HG03025 (cell line): Measurements from ENCODE around the gene PRAMEF14.
"Not testable (repeated sequence)": the region's sequence is repeated elsewhere in the genome, so short reads cannot be mapped to it uniquely, and the experiment has no call there.

Experiments
- ATAC-seq: cut with Tn5 transposase; IDR thresholded peaks from one replicate; pipeline ENCODE4 v1.9.1; 2021; ENCODE audit warnings: mild to moderate bottlenecking, moderate library complexity; ENCODE audit not compliant: unreplicated experiment, low FRiP score

PRAMEF14 gene, protein sequence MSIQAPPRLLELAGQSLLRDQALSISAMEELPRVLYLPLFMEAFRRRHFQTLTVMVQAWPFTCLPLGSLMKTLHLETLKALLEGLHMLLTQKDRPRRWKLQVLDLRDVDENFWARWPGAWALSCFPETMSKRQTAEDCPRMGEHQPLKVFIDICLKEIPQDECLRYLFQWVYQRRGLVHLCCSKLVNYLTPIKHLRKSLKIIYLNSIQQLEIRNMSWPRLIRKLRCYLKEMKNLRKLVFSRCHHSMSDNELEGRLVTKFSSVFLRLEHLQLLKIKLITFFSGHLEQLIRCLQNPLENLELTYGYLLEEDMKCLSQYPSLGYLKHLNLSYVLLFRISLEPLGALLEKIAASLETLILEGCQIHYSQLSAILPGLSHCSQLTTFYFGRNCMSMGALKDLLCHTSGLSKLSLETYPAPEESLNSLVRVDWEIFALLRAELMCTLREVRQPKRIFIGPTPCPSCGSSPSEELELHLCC

DNA sequence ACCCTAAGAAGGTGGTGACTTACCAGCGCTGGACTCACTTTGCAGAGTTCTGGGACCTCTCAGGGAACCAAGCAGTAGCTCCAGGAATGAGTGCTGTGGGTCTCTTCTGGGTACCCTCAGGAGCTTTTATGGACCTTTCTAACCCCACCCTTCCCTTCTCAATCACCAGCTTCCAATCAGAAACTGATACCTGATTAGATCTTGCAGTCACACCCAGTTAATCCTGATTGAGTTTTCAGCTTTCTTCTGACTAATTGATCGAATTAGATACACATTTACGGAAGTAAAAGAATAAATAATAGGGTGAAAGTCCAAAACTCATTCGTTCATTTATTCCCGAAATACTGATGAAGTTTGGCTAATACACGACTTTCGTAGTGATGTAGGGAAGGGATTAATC, at the start of gene PRAMEF14:
PRAMEF14 (minus strand) TSS at position 101 of the 400 bp plus-strand sequence. CDS start 1,820 bp downstream, outside the sequence.
- not testable (repeated sequence) for ATAC-seq

DNA sequence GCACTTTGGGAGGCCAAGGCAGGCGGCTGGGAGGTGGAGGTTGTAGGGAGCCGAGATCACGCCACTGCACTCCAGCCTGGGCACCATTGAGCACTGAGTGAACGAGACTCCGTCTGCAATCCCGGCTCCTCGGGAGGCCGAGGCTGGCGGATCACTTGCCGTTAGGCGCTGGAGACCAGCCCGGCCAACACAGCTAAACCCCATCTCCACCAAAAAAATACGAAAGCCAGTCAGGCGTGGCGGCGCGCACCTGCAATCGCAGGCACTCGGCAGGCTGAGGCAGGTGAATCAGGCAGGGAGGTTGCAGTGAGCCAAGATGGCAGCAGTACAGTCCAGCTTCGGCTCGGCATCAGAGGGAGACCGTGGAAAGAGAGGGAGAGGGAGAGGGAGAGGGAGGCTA, 48.4 kb upstream of the PRAMEF14 start:
- not testable (repeated sequence) for ATAC-seq

DNA sequence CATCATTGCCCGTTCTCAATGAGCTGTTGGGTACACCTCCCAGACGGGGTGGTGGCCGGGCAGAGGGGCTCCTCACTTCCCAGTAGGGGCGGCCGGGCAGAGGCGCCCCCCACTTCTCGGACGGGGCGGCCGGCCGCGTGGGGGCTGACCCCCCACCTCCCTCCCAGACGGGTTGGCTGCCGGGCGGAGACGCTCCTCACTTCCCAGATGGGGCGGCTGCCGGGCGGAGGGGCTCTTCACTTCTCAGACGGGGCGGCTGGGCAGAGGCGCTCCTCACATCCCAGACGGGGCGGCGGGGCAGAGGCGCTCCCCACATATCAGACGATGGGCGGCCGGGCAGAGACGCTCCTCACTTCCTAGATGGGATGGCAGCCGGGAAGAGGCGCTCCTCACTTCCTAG, 47.8 kb upstream of the PRAMEF14 start:
- ATAC-seq, result not testable (repeated sequence)

DNA sequence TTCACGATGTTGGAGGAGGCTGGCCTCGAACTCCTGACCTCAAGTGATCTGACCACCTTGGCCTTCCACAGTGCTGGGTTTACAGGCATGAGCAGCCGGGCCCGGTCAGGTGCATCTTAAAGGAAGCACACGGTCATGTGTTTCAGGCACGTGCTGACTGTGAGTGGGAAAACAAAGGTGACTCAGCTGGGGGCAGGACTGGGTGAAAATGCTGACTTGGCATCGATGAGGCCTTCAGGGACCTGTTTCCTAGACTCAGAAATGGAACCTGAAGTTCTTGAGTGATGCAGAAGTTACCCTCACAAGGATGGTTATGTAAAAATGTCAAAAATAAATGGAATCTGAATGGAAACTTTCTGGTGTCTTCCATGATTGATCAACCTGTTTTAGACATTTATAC, 46.1 kb upstream of the PRAMEF14 start:
- not testable (repeated sequence) for ATAC-seq

DNA sequence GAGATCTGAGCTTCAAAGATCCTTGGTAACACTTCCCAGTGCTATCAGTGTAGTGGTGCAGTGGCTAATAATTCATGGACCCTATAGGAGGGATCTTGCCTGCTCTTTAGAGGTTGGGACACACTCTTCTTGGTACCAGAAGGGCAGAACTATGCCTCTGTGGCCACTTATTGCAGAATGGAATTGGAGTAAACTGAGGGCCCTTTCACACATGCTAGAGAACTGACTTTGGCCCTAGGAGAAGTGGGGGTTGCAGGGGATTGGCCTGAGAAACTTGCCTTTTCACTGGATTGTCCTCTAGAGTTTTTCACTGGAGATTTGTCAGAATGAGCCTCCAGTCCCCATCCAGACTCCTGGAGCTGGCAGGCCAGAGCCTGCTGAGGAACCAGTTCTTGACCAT, 42.4 kb upstream of the PRAMEF14 start, which contains the start of gene PRAMEF17:
PRAMEF17 (plus strand) TSS at position 301 of the 400 bp plus-strand sequence; CDS start at position 327, 26 bp downstream.
- not testable (repeated sequence) for ATAC-seq

DNA sequence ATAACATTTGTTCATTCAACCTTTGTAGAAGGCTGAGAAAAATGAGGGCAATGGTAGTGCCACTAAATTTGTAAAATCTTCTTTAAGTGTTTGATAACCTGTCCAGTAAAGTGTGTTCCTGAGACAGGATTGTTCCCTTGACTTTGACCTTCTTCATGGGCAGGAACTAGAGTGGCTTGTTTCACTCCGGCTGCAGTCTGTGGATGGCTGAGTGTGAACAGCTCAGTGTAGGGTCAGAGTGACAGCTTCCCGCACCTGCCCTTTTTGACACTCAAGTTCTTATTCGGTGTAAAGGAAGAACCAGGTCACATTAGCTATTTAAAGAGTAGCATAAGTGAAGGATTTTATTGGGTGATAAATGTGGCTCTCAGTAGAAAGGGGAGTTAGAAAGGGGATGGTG, 33.4 kb upstream of the PRAMEF14 start:
- not testable (repeated sequence) for ATAC-seq

DNA sequence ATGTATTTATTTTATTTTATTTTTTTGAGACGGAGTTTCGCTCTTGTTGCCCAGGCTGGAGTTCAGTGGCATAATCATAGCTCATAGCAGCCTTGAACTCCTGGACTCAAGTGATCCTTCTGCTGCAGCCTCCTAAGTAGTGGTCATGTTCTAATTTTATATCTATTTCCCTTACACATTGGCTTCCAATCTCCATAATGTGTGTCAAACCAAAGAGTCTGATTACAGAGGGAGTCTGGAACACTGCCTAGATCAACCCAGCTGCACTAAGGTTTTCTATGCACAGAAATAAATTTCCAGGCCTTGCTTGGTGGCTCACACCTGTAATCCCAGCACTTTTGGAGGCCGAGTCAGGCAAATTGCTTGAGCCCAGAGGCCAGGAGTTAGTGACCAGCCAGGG, 32.0 kb upstream of the PRAMEF14 start:
- ATAC-seq, result not testable (repeated sequence)

DNA sequence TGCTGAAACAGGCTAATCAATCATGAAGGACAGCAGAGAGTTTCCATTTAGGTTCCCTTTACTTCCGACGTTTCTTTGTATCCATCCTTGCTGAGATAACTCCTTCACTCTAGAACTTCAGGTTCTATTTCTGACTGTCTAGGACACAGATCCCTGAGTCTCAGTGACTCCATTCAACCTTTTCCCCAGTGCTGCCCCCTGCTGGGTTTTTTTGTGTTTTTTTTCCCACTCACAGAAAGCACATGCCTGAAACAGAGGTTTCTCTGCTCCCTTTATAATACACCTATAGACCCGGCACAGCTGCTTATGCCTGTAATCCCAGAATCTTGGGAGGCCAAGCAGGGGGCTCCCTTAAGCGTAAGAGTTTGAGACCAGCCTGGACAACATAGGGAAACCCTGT, 21.6 kb upstream of the PRAMEF14 start:
- not testable (repeated sequence) for ATAC-seq

DNA sequence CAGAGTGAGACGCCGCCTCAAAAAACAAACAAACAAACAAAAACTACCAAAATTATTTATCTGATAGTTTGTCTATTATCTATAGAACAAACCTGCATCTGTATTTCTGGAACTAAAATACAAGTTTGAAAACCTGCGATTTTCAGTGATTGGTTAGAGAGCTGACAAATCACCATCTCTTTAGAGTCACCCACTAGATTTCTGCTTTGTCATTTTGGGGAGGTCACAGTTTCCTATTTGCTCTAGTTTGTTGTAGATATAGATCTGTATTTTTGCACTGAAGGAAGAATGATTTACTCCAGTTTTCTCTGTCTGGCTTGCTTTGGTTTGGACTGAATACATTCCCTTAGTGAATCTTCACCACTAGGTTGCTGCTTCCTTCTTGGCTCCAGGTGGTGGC, 19.6 kb upstream of the PRAMEF14 start:
- not testable (repeated sequence) for ATAC-seq

DNA sequence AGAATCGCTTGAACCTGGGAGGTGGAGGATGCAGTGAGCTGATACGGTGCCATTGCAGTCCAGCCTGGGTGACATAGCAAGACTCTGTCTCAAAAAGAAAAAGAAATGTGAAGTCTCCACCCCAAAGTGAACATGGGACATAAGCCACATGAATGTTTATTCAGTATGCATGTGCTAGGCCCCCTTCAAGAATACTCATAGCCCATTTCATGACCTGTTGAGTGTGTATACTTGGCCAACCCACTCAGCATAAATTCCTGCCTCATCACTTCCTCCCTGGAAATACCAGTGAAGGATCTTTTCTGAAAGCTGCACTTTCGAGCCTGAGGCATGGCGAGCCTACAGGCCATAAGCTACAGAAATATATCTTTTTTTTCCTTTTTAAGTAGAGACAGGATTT, 18.0 kb upstream of the PRAMEF14 start:
- not testable (repeated sequence) for ATAC-seq

DNA sequence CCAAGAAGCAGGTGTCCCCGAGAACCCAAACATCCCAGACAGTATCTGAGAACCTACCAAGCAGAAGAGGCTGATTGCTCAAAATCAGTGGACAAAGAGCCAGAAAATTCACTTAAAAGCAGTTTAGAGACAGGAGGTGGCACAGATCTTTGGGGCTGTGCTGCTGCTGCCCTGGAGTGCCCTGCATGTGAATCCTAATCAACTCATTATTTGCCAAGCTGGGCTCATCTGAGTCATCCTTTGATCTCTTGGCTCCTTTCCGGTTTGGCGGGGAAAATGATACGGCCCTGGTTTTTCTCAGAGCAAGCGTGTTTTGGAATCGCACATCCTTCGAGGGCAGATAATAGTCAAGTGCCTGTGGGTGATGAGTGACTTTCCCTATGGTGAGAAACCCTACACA, 15.4 kb upstream of the PRAMEF14 start:
- ATAC-seq, result not testable (repeated sequence)

DNA sequence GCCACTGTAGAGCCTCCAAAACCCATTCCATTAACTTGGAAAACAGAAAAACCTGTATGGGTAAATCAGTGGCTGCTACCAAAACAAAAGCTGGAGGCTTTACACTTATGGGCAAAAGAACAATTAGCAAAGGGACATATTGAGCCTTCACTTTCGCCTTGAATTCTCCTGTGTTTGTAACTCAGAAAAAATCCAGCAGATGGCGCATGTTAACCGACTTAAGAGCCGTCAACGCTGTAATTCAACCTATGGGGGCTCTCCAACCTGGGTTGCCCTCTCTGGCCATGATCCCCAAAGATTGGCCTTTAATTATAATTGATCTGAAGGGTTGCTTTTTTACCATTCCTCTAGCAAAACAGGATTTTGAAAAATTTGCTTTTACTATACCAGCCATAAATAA, 9.8 kb upstream of the PRAMEF14 start:
- ATAC-seq, result not testable (repeated sequence)

DNA sequence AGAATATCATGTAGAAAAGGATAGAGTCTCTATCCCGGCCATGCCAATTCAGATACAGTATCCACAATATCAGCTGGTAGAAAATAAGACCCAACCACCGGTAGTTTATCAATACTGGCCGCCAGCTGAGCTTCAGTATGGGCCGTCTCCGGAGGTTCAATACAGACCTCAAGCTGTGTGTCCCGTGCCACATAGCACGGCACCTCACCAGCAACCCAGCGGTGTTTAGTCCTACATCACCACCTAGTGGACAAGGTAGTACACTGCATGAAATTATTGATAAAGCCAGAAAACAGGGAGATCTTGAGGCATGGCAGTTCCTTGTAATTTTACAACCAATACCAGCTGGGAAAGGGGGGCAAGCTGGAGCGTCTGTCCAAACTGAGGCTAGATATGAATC, 7.5 kb upstream of the PRAMEF14 start:
- not testable (repeated sequence) for ATAC-seq

DNA sequence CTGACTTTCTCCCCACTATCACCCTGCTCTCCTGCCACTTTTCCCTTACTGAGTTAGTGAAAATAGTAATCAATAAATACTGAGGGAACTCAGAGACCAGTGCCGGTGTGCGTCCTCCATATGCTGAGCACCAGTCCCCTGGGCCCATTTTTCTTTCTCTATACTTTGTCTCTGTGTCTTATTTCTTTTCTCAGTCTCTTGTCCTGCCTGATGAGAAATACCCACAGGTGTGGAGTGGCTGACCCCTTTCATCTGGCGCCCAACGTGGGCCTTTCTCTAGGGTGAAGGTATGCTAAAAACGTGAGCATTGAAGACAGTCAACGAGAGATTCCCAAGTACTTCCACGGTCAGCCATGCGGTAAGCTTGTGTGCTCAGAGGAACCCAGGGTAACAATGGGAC, 6.5 kb upstream of the PRAMEF14 start:
- ATAC-seq, result not testable (repeated sequence)

DNA sequence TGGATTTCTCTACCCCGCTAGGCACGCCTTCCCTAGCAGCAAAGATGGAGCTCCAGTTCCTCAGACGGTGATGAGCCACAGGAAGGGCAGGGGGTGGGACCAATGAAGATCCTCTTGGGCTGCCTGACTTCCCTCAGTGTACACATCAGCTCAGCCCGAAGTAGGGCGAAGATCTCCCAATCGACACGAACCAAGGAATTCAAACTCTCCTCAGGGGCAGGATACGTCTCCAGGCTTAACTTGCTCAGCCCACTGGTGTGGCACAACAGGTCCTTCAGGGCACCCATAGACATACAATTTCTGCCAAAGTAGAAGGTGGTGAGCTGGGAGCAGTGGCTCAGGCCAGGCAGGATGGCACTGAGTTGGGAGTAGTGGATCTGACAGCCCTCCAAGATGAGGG, 4.4 kb downstream of the PRAMEF14 start:
- not testable (repeated sequence) for ATAC-seq

DNA sequence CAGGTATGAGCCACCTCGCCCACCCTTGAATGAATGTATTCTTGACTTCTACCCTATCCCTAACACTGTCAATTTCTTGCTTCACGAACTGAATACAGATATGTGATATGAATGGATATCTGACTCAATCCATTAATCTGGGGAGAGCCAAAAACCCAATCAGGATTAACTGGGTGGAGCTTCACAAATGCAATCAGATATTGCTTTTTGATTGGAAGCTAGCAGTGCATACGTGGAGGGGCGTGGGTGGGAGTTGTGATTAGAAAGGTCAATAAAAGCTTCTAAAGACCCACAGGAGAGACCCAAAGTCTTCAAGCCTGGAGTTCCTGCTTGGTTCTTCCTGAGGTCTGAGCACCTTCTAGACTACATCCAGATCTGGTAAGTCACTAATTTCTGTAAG, 31.7 kb downstream of the PRAMEF14 start, which contains the start of gene PRAMEF15:
PRAMEF15 (plus strand) TSS at position 301 of the 400 bp plus-strand sequence. CDS start 2,827 bp downstream, outside the sequence.
- not testable (repeated sequence) for ATAC-seq

DNA sequence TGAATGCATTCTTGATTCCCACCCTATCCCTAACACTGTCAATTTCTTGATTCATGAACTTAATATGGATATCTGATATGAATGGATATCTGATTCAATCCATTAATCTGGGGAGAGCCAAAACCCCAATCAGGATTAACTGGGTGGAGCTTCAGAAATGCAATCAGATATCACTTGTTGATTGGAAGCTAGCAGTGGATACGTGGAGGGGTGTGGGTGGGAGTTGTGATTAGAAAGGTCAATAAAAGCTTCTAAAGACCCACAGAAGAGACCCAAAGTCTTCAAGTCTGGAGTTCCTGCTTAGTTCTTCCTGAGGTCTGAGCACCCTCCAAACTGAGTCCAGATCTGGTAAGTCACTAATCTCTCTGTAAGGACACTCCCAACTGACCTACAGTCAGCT, 43.7 kb downstream of the PRAMEF14 start, which contains the start of gene PRAMEF33:
PRAMEF33 (plus strand) TSS at position 301 of the 400 bp plus-strand sequence. CDS start 2,416 bp downstream, outside the sequence.
- not testable (repeated sequence) for ATAC-seq

DNA sequence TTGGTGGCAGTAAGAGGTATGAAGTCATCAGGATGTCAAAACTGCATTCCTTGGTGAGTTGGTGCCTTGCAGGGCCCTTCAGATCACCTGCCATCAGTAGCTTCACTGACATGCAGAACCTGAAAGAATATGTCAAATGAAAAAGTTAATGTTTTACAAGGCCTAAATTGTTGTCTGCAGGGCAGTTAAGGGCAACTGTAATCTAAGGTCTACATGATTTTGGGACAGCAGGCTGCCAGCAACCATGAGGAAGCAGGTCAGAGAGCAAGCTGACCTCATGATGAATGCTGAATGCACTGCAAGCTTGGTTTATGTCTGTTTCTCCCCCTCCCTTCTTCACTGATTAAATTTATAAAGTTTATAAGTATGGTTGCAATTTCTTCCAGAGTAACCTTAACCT, 44.7 kb downstream of the PRAMEF14 start:
- not testable (repeated sequence) for ATAC-seq

DNA sequence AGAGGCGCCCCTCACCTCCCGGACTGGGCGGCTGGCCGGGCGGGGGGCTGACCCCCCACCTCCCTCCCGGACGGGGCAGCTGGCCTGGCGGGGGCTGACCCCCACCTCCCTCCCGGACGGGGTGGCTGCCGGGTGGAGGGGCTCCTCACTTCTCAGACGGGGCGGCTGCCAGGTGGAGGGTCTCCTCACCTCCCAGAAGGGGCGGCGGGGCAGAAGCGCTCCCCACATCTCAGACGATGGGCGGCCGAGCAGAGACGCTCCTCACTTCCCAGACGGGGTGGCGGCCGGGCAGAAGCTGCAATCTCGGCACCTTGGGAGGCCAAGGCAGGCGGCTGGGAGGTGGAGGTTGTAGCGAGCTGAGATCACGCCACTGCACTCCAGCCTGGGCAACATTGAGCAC, 48.2 kb downstream of the PRAMEF14 start:
- not testable (repeated sequence) for ATAC-seq

DNA sequence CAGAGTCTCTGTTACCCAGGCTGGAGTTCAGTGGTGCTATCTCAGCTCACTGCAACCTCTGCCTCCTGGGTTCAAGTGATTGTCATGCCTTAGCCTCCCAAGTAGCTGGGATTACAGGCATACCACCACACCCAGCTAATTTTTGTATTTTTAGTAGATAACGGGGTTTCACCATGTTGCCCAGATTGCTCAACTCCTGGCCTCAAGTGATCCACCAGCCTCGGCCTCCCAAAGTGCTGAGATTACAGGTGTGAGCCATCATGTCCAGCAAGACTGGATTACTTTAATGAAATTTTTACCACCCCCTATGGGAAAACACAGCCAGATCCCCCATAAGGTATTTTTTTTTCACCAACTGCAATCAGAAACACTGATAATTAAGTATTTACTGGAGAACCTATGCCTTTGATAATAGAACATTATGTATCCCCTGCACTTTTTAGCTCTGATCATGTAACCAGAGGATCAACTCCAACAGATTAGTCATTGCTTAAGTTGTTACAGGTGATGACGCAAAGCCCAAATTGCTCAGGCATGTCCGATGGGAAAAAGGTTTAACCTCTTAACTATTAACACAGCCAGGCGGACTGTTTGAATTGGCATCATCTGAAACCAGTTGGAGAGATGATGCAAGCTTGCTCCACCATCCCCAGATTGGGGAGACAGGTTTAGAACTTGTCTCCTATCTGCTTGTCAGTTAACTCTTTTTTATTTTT, 49.6 kb downstream of the PRAMEF14 start:
- not testable (repeated sequence) for ATAC-seq
